A549 (cell line): ENCODE data around the gene TUBA4B. TPM values are rescaled to one million over a fixed set of nuclear protein-coding genes. Genes with fewer than 3 reads are reported as not detected.

Experiments used
- ATAC-seq, 2 experiments: fragments of 200-7000 bp in 1 of 2; fragments of >200 bp in 1 of 2; cut with Nextera tagmentation in 1 of 2; cut with Tn5 transposase in 1 of 2; 3 replicates each; pipeline versions ENCODE4 v1.8.0 to v1.9.1; 2018 to 2020; ENCODE audit warnings: mild to moderate bottlenecking in 1 of 2, moderate library complexity in 1 of 2
- CTCF ChIA-PET: fragments of 300-600 bp; sonication (Branson Sonifier 250); formaldehyde crosslinking; extraction: SDS; loops from one replicate; lab custom pipeline; 2021; ENCODE audit warnings: antibody characterized with exemption, inconsistent platforms; lab: Yijun Ruan, JAX
- POLR2A ChIA-PET: fragments of 350-600 bp; formaldehyde crosslinking; extraction: SDS; loops from one replicate; lab custom pipeline; 2021; ENCODE audit warnings: antibody characterized with exemption, inconsistent platforms; lab: Yijun Ruan, JAX
- DNase-seq, 2 experiments: peaks; one replicate each; pipeline versions ENCODE4 v3.0.0 to v3.0.0-alpha.2; 2011 to 2016; ENCODE audit warnings: low read depth in 1 of 2, low spot score in 1 of 2
- FAIRE-seq: peaks from 2 replicates; lab custom pipeline; 2011; peaks lifted over from hg19 to GRCh38; lab: Jason Lieb, UNC
- H3K27ac ChIP-seq, 2 experiments: fragments of >200 bp; sonication (Bioruptor Twin); formaldehyde crosslinking; 3 replicates each; pipeline ENCODE4 v1.5.1; 2016 to 2017
- H3K4me1 ChIP-seq: fragments of >200 bp; sonication (Bioruptor Twin); formaldehyde crosslinking; 3 replicates; pipeline ENCODE4 v1.6.1; 2016
- H3K4me2 ChIP-seq: fragments of >200 bp; sonication (Bioruptor Twin); formaldehyde crosslinking; 3 replicates; pipeline ENCODE4 v1.6.1; 2016
- H3K4me3 ChIP-seq: fragments of >200 bp; sonication (Bioruptor Twin); formaldehyde crosslinking; 3 replicates; pipeline ENCODE4 v1.5.1; 2016
- H3K9me3 ChIP-seq: fragments of >200 bp; sonication (Bioruptor Twin); formaldehyde crosslinking; 3 replicates; pipeline ENCODE4 v1.6.1; 2016
- ATOH8 ChIP-seq: fragments of 250-450 bp; sonication (Bioruptor Pico); IDR thresholded peaks from 2 replicates; pipeline ENCODE4 v1.5.0; 2020; ENCODE audit warnings: low read depth, mild to moderate bottlenecking, moderate library complexity
- BCL3 ChIP-seq: fragments of >200 bp; sonication (Bioruptor Twin); formaldehyde crosslinking; IDR thresholded peaks from 3 replicates; pipeline ENCODE4 v1.6.1; 2016
- CBX2 ChIP-seq: fragments of 200-600 bp; sonication (generic); IDR thresholded peaks from 2 replicates; pipeline ENCODE4 v1.6.1; 2016; ENCODE audit warnings: low read depth, mild to moderate bottlenecking, borderline replicate concordance
- CBX8 ChIP-seq: fragments of 200-600 bp; sonication (generic); IDR thresholded peaks from 2 replicates; pipeline ENCODE4 v1.6.1; 2016
- CEBPB ChIP-seq, 2 experiments: fragments of >200 bp in 1 of 2; sonication (Bioruptor Twin) in 1 of 2; formaldehyde crosslinking in 1 of 2; IDR thresholded peaks; 2 replicates each; pipeline ENCODE4 v1.6.1; 2012 to 2016
- CHD2 ChIP-seq: fragments of 150-350 bp; IDR thresholded peaks from 2 replicates; pipeline ENCODE4 v1.6.1; 2014; ENCODE audit warnings: low read length; ENCODE audit not compliant: partially characterized antibody
- E2F6 ChIP-seq: IDR thresholded peaks from 2 replicates; pipeline ENCODE4 v1.6.1; 2012; ENCODE audit warnings: low read depth, borderline replicate concordance
- EHMT2 ChIP-seq: fragments of 200-600 bp; sonication (generic); IDR thresholded peaks from 2 replicates; pipeline ENCODE4 v1.6.1; 2016; ENCODE audit warnings: antibody characterized with exemption, low read depth, mild to moderate bottlenecking, moderate library complexity
- EP300 ChIP-seq, 2 experiments: fragments of >200 bp; sonication (Bioruptor Twin); formaldehyde crosslinking; IDR thresholded peaks; 2 replicates in 1 of 2; 3 replicates in 1 of 2; pipeline ENCODE4 v1.6.1; 2016 to 2017
- ESRRA ChIP-seq: fragments of 150-350 bp; IDR thresholded peaks from 2 replicates; pipeline ENCODE4 v1.6.1; 2014; ENCODE audit warnings: mild to moderate bottlenecking, low read length, borderline replicate concordance
- FOSL2 ChIP-seq, 2 experiments: fragments of 450-650 bp in 1 of 2; fragments of >200 bp in 1 of 2; sonication (Bioruptor Twin) in 1 of 2; formaldehyde crosslinking; IDR thresholded peaks; 2 replicates each; pipeline versions ENCODE4 v1.5.0 to v1.6.1; 2016 to 2020; ENCODE audit warnings: mild to moderate bottlenecking in 1 of 2, moderate library complexity in 1 of 2
- HDAC2 ChIP-seq: fragments of 200-600 bp; sonication (generic); IDR thresholded peaks from 2 replicates; pipeline ENCODE4 v1.6.1; 2016
- HMGXB4 ChIP-seq: fragments of 250-450 bp; sonication (Bioruptor Pico); IDR thresholded peaks from 2 replicates; pipeline ENCODE4 v1.5.0; 2021; ENCODE audit warnings: mild to moderate bottlenecking, moderate library complexity, borderline replicate concordance
- HOXA7 ChIP-seq: fragments of 250-450 bp; sonication (Bioruptor Pico); IDR thresholded peaks from 2 replicates; pipeline ENCODE4 v1.5.0; 2020; ENCODE audit warnings: mild to moderate bottlenecking, moderate library complexity
- HOXB13 ChIP-seq: fragments of 250-450 bp; sonication (Bioruptor Pico); IDR thresholded peaks from 2 replicates; pipeline ENCODE4 v1.5.0; 2020; ENCODE audit warnings: low read depth, mild to moderate bottlenecking, moderate library complexity
- HOXB5 ChIP-seq: fragments of 250-450 bp; sonication (Bioruptor Pico); IDR thresholded peaks from 2 replicates; pipeline ENCODE4 v1.5.0; 2020; ENCODE audit warnings: mild to moderate bottlenecking, moderate library complexity
- JUN ChIP-seq, 2 experiments: fragments of >200 bp; sonication (Bioruptor Twin); formaldehyde crosslinking; IDR thresholded peaks; 2 replicates in 1 of 2; 3 replicates in 1 of 2; pipeline ENCODE4 v1.6.1; 2016 to 2017
- KDM5A ChIP-seq: fragments of 200-600 bp; sonication (generic); IDR thresholded peaks from 2 replicates; pipeline ENCODE4 v1.6.1; 2016; ENCODE audit warnings: antibody characterized with exemption, mild to moderate bottlenecking
- MAZ ChIP-seq: fragments of 150-350 bp; IDR thresholded peaks from 2 replicates; pipeline ENCODE4 v1.6.1; 2014; ENCODE audit warnings: antibody characterized with exemption, low read depth, low read length, borderline replicate concordance
- NFE2L2 ChIP-seq: fragments of 150-350 bp; conservative IDR thresholded peaks from 2 replicates; pipeline ENCODE4 v1.6.1; 2014; ENCODE audit warnings: low read length
- NR3C1 ChIP-seq: fragments of >200 bp; sonication (Bioruptor Twin); formaldehyde crosslinking; IDR thresholded peaks from 3 replicates; pipeline ENCODE4 v1.6.1; 2017
- PHF8 ChIP-seq: fragments of 200-600 bp; sonication (generic); IDR thresholded peaks from 2 replicates; pipeline ENCODE4 v1.6.1; 2016; ENCODE audit warnings: low read depth, mild to moderate bottlenecking, antibody characterized with exemption, moderate library complexity, borderline replicate concordance
- POLR2A ChIP-seq: IDR thresholded peaks from 2 replicates; pipeline ENCODE4 v1.6.1; 2012; ENCODE audit warnings: mild to moderate bottlenecking, low read length
- RAD21 ChIP-seq, 2 experiments: fragments of >200 bp in 1 of 2; sonication (Bioruptor Twin) in 1 of 2; formaldehyde crosslinking in 1 of 2; IDR thresholded peaks in 1 of 2; conservative IDR thresholded peaks in 1 of 2; 2 replicates in 1 of 2; 3 replicates in 1 of 2; pipeline ENCODE4 v1.6.1; 2012 to 2018; ENCODE audit warnings: inconsistent platforms in 1 of 2
- RARB ChIP-seq: fragments of 250-450 bp; sonication (Bioruptor Pico); IDR thresholded peaks from 2 replicates; pipeline ENCODE4 v1.8.0; 2021; ENCODE audit warnings: mild to moderate bottlenecking, moderate library complexity
- RFX5 ChIP-seq: fragments of 450-650 bp; IDR thresholded peaks from 2 replicates; pipeline ENCODE4 v1.7.1; 2014; ENCODE audit warnings: antibody characterized with exemption, mild to moderate bottlenecking, moderate library complexity
- SREBF2 ChIP-seq: fragments of 450-650 bp; IDR thresholded peaks from 2 replicates; pipeline ENCODE4 v1.6.1; 2014; ENCODE audit warnings: mild to moderate bottlenecking, moderate library complexity
- TP53 ChIP-seq: fragments of 250-450 bp; sonication (Bioruptor Pico); IDR thresholded peaks from 2 replicates; pipeline ENCODE4 v1.5.0; 2021; ENCODE audit warnings: mild to moderate bottlenecking, moderate library complexity
- USF2 ChIP-seq: fragments of 450-650 bp; IDR thresholded peaks from 2 replicates; pipeline ENCODE4 v1.6.1; 2014; ENCODE audit warnings: antibody characterized with exemption
- ZFP36 ChIP-seq: fragments of 450-650 bp; IDR thresholded peaks from 2 replicates; pipeline ENCODE4 v1.6.1; 2014; ENCODE audit warnings: borderline replicate concordance; ENCODE audit not compliant: partially characterized antibody
- ZNF302 ChIP-seq: fragments of 250-450 bp; sonication (Bioruptor Pico); IDR thresholded peaks from 2 replicates; pipeline ENCODE4 v1.9.0; 2021; ENCODE audit warnings: inconsistent platforms, mild to moderate bottlenecking, moderate library complexity
- WGBS: methylation state at CpG from one replicate; pipeline ENCODE4 v1.1.6; 2017; ENCODE audit errors: missing lambda C conversion rate; 5-methylcytosine and 5-hydroxymethylcytosine counted together
- polyA plus RNA-seq, 4 experiments: library from polyadenylated mRNA; depleted of rRNA in 3 of 4; stranded (reverse); fragments of >200 nt; fragmentation: RNase III in 1 of 4; extraction: RNeasy Plus Mini Kit Qiagen cat#74134 plus additional on column Dnase treatment in 1 of 4; gene quantifications; 2 replicates in 3 of 4; 3 replicates in 1 of 4; pipeline ENCODE4 v1.2.3, GENCODE V29; 2011 to 2017

TUBA4B gene
- polyA plus RNA-seq, 2 of the 4 experiments (the other 2 are of a cell fraction): 0.71 to 0.94 TPM

GRCh38 chr2:219213026-219213415 lies 40.0 kb upstream of the TUBA4B start (continued):
- TF ChIP-seq EHMT2: no peak

GRCh38 chr2:219213486-219214071 lies 39.5 kb upstream of the TUBA4B start:
- POLR2A ChIA-PET: no interaction called here
- H3K9me3 ChIP-seq: no peaks in the 10 kb centered on the region
- WGBS: 93% methylated on average over 10 of the region's 10 CpGs
- H3K4me2 ChIP-seq: no peak overlapping the region
- H3K4me1 ChIP-seq: peaks cover 23% of the 10 kb centered on the region
- TF ChIP-seq HOXB13 (no peak), SREBF2 (no peak), NR3C1 (no peak), HDAC2 (no peak), RFX5 (no peak), EP300 (IDR thresholded peaks at IDR 0.05) (no peak), MAZ (no peak), ATOH8 (CRISPR knock-in tag) (no peak), CBX2 (no peak), RARB (CRISPR knock-in tag) (no peak), TP53 (CRISPR knock-in tag) (no peak), BCL3 (no peak), FOSL2 (IDR thresholded peaks at IDR 0.05) (no peak), FOSL2 (CRISPR knock-in tag; IDR thresholded peaks at IDR 0.05) (no peak), USF2 (no peak), POLR2A (no peak)
- no peak overlapping the region for H3K4me3 ChIP-seq
- no peak overlapping the region for H3K27ac ChIP-seq
- ATAC-seq (no peak), DNase-seq (no peak), FAIRE-seq (no peak)
- CTCF ChIA-PET: interaction anchor here (1.0 to 8.6 kb wide), 6 partner anchors 37 to 138 kb away, joined by 3 to 56 read pairs (median 4); partner anchors contain the start of gene DNAJB2

GRCh38 chr2:219214141-219214540 lies 38.9 kb upstream of the TUBA4B start:
- H3K4me1 ChIP-seq: peaks cover 25% of the 10 kb centered on the region
- no peak for TF ChIP-seq ESRRA
- no peak for TF ChIP-seq TP53 (CRISPR knock-in tag)
- no peak for TF ChIP-seq HMGXB4 (CRISPR knock-in tag)
- no peak for TF ChIP-seq HDAC2
- TF ChIP-seq CBX8: no peak
- no peak for TF ChIP-seq NFE2L2
- no peak for TF ChIP-seq CEBPB (IDR thresholded peaks at IDR 0.05)
- TF ChIP-seq PHF8: no peak
- TF ChIP-seq HOXB13: no peak
- no peak for TF ChIP-seq HOXB5 (CRISPR knock-in tag)
- TF ChIP-seq ZNF302 (CRISPR knock-in tag): no peak
- no peak for TF ChIP-seq EP300 (IDR thresholded peaks at IDR 0.05)
- TF ChIP-seq RAD21 (conservative IDR thresholded peaks at IDR 0.05 in 1 of 2, IDR thresholded peaks at IDR 0.05 in 1 of 2): no peak
- TF ChIP-seq RARB (CRISPR knock-in tag): no peak
- TF ChIP-seq ZFP36: no peak
- no peak for TF ChIP-seq E2F6
- no peak for TF ChIP-seq JUN (IDR thresholded peaks at IDR 0.05)
- TF ChIP-seq KDM5A: no peak
- no peak for TF ChIP-seq HOXA7 (CRISPR knock-in tag)
- no peak for TF ChIP-seq CHD2
- TF ChIP-seq, all 56 proteins: peak for 0
- Histone ChIP-seq H3K4me2 (no peak overlapping the region), H3K27ac (no peak overlapping the region), H3K9me3 (no peaks in the 10 kb centered on the region), H3K4me3 (no peak overlapping the region)
- POLR2A ChIA-PET: no interaction called here
- CTCF ChIA-PET: interaction anchor here (1.0 to 8.6 kb wide), 3 partner anchors 43 to 79 kb away, joined by 3 to 56 read pairs (median 7); no protein-coding TSS in a partner anchor
- no peak for FAIRE-seq
- no peak for DNase-seq
- ATAC-seq: no peak
- WGBS: 95% methylated on average over 15 of the region's 15 CpGs
